NCI-H524 treated with DMSO at 0.1 percent for 48 hours (cell line): ENCODE results near the gene ZNF236.
A peak's percentile ranks its signal among the peaks of the same experiment; 100 is the strongest.

Source experiments
- DNase-seq: peaks from one replicate; lab custom pipeline; 2025; lab: John Stamatoyannopoulos, UW

Gene ZNF236

DNA sequence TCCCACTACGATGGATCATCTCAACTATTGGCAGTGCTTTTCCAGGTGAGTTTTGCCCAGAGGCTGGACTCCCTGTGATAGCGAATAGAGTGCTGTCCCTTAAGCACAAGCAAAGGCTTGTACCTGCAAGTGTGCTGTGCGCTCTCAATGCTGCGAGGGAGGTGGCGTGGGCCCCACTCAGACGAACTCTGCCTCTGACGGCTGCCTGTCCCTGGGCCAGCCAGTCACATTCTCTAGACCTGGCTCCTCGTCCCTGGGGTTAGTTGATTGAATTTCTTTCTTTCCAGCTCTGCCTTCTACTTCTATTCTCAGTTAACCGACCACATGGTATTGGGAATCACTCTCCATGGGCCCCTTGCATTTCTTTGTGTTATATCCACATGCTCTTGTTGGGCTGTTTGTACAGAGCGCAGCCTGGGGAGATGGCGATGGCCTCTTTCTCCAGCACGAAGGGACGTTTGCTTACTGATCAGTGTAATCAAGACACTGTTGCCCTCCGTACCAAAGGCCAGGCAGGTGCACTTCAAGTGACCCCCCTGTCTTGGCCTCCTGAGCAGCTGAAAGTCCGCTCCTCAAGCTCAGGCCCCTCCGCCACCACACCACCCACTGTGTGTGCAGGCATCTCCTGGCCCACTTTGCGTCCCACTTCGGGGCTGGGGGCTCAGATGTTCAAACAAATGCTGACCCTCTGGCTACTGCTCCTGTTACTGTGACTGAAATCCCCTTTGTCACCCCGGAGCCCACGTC lies 151.3 kb downstream of the ZNF236 start:
- DNase-seq = no peak

DNA sequence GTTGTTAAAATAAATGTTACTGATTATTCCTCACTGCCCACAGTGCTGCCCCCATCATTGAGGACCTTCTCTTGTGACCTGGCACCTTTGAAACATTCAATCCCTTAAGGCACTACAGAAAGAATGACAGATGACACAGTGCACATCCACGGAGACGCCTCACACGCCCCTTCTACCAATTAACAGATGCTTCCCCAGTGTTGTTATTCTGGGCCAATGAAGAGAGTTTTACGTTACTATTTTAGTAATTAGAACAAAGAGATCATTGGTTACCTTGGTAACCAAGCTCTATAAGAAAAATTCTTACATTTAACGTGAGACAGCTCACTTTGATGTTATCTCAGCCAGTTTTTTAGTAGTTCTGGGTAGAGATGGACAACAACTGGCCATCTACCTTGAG lies 152.0 kb downstream of the ZNF236 start:
- DNase-seq = no peak

DNA sequence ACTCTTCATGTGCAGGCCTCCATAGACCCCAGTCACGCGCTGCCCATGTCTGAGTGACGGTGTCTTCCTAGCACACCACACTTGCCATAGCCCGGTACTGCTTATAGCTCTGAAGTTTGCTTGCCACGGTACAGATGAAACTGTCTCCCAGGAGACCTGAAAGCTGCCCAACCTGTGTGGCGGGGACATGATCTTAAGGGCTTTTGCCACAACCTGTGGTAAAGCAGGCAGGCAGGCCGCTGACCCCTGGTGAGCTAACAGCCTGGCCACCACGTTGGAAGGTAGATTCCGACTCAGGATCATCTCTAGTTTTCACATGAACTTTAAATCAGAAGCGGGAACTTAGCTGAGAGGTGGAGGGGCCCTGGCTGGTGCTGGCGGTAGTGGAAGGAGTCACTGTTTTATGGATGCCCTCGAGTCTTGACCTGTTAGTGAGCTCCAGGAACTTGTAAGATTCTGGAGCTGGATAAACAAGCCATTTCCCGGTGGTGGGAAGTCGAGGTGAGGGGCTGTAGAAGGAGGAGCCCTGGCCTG lies 153.3 kb downstream of the ZNF236 start:
- DNase-seq = no peak

GRCh38 chr18:76977108-76977621 lies 154.8 kb downstream of the ZNF236 start:
- no peak for DNase-seq

GRCh38 chr18:76977684-76978232 lies 155.4 kb downstream of the ZNF236 start:
- DNase-seq = no peak

- no peak for DNase-seq
Observed at GRCh38 chr18:76978616-76979015, 156.3 kb downstream of the ZNF236 start.

DNA sequence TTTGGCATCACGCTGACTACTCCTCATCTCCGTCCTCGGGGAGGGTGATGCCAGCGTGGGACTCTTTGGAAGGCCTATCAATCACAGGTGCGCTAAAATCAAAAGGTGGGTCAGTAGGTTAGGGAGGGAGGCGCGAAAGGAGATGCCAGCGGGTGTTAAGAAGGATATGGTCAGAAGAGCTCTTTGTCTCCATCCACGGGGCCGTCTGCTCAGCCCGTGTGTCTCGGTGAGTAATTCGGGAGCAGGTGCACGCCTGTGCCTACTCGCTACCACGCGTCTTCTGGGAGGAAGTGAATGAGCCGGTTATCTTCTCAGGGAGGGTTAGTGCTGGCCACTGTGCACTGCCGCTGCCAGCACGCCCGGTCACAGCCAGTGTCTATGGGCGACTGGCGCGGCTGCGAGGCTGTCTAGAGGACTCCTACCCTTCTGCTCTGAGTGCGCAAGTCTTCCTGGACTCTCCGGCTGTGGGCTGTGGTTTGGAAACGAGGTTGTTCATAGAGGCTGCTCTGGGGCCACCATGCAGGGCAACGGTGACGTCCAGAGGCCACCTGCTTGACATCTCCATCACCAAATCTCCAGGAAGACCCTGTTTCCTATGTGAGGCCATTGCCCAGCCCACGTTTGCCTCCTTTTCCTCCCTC lies 156.9 kb downstream of the ZNF236 start:
- DNase-seq = no peak

DNA sequence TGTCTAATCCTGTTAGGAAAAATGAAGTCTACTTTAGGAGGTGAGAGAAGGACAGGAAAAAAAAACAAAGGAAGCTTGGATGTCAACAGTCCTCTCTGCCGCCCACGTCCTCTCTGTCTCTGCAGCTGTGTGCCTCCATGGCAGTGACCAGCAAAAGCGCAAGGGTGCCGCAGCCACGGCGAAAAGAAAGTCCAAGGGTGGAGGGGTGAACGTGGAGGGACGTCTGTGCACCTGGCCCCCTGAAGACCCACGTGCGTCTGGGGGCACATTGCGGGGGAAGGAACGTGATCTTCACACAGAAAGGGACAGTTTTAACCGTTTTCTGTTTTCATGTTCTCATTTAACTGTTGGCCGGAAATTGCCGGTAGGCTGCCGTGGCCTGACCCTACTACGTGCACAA lies 157.5 kb downstream of the ZNF236 start:
- no peak for DNase-seq

DNA sequence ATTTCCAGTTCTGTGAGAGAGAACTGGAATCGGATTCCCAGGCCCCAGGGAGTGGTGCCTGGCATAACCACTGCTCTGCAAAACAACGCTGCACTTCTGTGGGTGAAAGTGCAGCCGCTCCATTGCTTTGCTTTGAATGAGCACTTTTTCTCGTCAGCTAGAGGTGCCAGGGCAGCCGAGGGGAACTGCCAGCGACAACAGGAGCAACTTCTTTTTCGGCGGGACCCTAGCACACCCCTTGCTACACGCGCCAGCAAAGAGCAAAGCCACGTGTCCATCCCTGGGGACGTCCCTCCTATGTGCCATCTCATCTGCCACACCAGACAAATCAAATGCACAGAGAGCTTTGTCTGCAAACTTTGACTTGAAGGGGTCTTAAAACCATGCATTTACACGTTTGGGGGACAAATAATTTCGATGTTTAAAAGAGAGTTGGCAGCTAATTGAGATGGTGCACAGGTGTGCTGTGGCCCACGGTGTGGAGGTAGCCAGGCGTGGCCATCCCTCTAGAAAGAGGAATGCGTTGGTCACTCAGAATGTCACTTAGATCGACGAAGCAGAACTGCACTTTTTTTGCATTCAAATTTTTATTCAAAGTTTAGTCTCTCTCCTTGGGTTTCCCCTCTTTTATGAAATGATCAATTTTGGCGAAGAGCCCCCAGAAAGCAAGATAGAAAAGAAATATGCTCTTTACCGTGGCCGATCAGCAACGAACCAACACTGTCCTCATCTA lies 158.5 kb downstream of the ZNF236 start:
- DNase-seq = no peak

DNA sequence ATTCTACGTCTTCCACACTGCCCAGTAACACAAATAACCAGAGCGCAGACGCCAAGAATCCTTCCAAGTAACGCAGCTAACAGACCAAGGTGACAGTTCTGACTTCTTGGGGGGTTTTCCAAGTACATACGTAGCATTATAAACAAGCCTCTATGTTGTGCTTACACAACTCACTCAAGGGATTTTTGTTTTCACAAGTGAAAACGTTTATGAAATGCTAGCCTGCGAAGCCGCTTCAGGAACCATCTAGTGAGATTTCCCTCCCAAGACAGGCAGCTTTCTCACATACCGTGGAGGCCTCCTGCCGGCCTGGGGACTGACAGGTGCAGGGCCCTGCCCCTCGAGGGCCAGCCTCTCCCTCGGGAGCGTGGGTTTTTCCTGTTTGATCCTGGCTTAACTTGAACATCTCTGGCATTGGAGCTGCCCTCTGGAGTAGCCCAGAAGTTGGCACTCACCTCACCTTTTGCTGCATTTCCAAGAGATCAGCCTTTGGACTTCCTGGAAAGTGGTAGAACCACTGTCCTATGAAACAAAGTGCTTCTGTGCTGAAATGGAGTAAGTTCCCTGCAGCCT lies 159.1 kb downstream of the ZNF236 start:
- no peak for DNase-seq

GRCh38 chr18:76982038-76982437 lies 159.7 kb downstream of the ZNF236 start:
- DNase-seq = no peak

GRCh38 chr18:76982841-76983583 lies 160.7 kb downstream of the ZNF236 start:
- DNase-seq = peak; percentile 22

DNA sequence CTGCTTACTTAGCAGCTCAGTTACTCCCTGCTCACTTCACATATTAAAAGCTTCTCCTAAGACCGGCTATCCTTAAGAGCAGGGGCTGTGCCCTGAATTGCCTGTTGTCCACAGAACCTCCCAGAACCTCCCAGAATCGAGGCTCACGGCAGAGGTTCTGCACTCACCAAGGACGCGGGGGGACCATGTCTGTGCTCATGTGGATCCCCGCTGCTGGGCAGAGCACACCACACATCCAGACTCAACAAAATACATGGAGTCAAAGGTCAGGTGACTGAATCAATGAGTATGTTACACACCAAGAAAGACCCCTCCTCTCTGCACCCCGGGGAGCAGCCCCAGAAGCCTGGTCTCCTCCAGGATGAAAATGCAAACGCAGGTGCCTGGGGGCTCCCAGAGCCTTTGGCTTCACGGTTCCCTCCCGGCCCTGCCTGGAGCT lies 161.3 kb downstream of the ZNF236 start:
- DNase-seq = no peak

DNA sequence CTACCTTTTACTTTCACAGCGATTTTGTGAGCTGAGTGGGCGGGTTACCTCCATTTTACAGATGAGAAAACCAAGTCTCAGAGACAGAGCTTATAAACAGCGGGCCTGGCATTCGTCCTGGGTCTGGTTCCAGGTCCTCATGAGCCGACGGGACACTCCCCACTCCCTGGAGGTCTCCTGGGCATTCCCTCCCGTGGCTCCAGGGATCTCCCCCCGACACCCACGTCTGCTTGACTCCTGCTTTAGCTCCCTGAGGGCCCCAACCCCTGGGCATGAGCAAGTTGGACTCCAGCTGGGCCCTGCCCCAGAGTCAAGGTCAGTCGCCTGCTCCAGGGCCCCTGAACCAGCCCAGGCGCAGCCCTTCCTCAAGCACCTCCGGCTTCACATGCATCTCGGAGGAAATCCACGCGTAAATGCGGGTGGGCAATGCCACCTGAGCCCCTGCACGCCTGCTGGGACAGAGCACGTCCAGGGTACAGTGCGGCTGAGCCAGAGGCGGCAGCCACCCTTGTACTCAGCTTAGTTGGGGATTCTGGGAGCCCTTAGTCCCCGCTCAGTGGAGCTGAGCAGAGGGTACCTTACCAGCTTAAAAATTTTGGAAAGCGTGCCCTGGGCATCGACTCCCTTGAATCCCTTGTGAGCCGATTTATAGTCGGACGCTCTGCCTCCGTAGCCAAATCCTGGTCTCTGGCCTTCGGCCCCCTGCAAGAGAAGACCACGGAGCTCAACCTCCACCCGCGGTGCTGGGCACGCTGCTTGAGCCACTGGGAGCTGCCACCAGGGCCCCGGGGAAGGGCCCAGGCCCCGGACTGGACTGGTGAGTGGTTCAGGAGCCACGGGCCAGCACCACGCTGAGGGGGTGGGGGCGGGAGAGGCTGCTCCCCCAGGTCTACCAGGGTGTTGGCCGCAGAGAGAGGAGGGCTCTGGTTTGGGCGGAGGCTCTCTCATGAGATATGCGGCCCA lies 162.1 kb downstream of the ZNF236 start:
- no peak for DNase-seq

DNA sequence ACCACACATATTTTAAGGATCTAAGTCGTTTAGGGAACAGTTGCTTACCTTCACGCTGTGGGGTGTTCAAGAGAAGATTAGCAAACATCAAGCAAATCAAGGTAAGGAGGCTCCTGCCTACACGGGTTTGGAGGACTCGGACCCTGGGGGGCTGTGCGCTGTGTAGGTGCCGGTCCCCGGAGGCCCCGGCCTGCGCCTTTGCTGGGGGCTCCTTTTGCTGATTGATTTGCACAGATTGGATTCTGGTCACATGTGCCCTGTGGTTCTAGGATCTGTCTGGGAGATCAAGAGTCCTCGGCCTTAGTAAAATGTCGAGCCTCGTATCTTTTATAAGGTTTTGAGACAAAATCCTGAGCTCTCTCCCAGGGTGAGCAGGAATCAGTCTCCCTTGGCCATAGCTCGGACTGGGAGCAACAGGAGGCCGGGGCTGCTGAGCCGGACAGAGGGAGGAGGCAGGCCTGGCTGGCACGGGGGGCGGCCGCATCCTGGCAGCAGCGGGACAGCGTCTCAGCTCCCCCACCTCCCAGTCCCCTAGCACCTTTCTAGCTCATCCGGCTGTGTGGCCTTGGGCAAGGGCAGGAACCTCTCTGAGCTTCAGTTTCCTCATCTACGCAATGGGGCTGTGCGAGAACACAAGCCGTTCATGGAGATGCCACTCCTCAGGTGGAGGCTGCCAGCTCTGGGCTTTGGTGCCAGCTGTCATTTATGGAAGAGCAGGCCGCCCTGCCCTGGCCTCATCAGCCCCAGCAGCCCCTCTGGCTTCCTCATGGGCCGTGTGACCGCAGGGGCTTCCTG lies 163.0 kb downstream of the ZNF236 start:
- DNase-seq = no peak

GRCh38 chr18:76985951-76986236 lies 163.5 kb downstream of the ZNF236 start:
- DNase-seq = no peak

GRCh38 chr18:76986406-76986805 lies 164.0 kb downstream of the ZNF236 start:
- no peak for DNase-seq

- no peak for DNase-seq
Observed at GRCh38 chr18:76988031-76988826, 165.9 kb downstream of the ZNF236 start.
